ENCODE measurements around the gene RPS6KA4.

- TF ChIP-seq SUZ12 (IDR thresholded peaks at IDR 0.05) = no peak
- TF ChIP-seq FOXA1 (IDR thresholded peaks at IDR 0.05) = no peak
- TF ChIP-seq SP1 (IDR thresholded peaks at IDR 0.05) = no peak
- no peak for TF ChIP-seq HDGF (IDR thresholded peaks at IDR 0.05; ENCODE audit: borderline replicate concordance)
- TF ChIP-seq NFRKB (IDR thresholded peaks at IDR 0.05) = no peak
- no peak for TF ChIP-seq PKNOX1 (IDR thresholded peaks at IDR 0.05)
- no peak for TF ChIP-seq BHLHE40 (IDR thresholded peaks at IDR 0.05; ENCODE audit: borderline replicate concordance)
- no peak for TF ChIP-seq ELF4 (IDR thresholded peaks at IDR 0.05)
- no peak for TF ChIP-seq LEF1 (IDR thresholded peaks at IDR 0.05; ENCODE audit: borderline replicate concordance)
Measured at GRCh38 chr11:64327993-64328392, 31.0 kb upstream of the RPS6KA4 start.

All from HEK293T (cell line).